Ascending aorta (tissue), 2 donors: ENCODE results near the gene CDC5L. TPM values are rescaled to one million over a fixed set of nuclear protein-coding genes. Genes with fewer than 3 reads are reported as not detected.
A peak's percentile ranks its signal among the peaks of the same experiment; 100 is the strongest.

Experiments used
- DNase-seq, 2 donors: peaks; one replicate each; pipeline ENCODE4 v3.0.0-alpha.2; 2019; ENCODE audit warnings: low spot score in 2 of 2
- H3K27ac ChIP-seq, 2 donors: fragments of 200-600 bp; sonication (generic); one replicate each; pipeline ENCODE4 v1.5.1; 2016 to 2017; ENCODE audit warnings: mild to moderate bottlenecking in 1 of 2
- H3K27me3 ChIP-seq: fragments of 200-600 bp; sonication (generic); one replicate; pipeline ENCODE4 v1.5.1; 2017
- H3K36me3 ChIP-seq, 2 donors: fragments of 200-600 bp; sonication (generic); one replicate each; pipeline ENCODE4 v1.5.1; 2016
- H3K4me1 ChIP-seq, 2 donors: fragments of 200-600 bp; sonication (generic); one replicate each; pipeline ENCODE4 v1.5.1; 2016 to 2017; ENCODE audit warnings: mild to moderate bottlenecking in 1 of 2
- H3K4me3 ChIP-seq, 2 donors: fragments of 200-600 bp; sonication (generic); one replicate each; pipeline ENCODE4 v1.5.1; 2016 to 2017; ENCODE audit warnings: mild to moderate bottlenecking in 1 of 2
- H3K9me3 ChIP-seq, 2 donors: fragments of 200-600 bp; sonication (generic); one replicate each; pipeline ENCODE4 v1.5.1; 2016
- CTCF ChIP-seq, 3 experiments: fragments of 200-600 bp in 2 of 3; fragments of 450-650 bp in 1 of 3; sonication (generic) in 2 of 3; IDR thresholded peaks; one replicate each; pipeline ENCODE4 v1.5.1; 2016 to 2019; ENCODE audit warnings: antibody characterized with exemption in 3 of 3, mild to moderate bottlenecking in 1 of 3, moderate library complexity in 1 of 3
- intact Hi-C: fragments of 100-400 bp; cut with DNase I; formaldehyde crosslinking; loops from one replicate; pipeline ENCODE4 v1.15.1; 2023
- total RNA-seq: library from RNA; depleted of rRNA; stranded (reverse); fragments of >200 nt; gene quantifications from one replicate; pipeline ENCODE4 v1.1.0, GENCODE V29; 2016

CDC5L gene
- total RNA-seq, 1 donor from 2014 or later, result 10.9 TPM

GRCh38 chr6:44377484-44377883 is 10.0 kb upstream of the CDC5L start:
- intact Hi-C loops, result no loop called here
- Histone ChIP-seq H3K4me1 (no peaks in the 10 kb centered on the region), H3K36me3 (no peaks in the 10 kb centered on the region), H3K27ac (no peak overlapping the region), H3K4me3 (no peak overlapping the region), H3K9me3 (no peaks in the 10 kb centered on the region), H3K27me3 (no peaks in the 10 kb centered on the region)
- TF ChIP-seq CTCF (IDR thresholded peaks at IDR 0.05), result no peak
- no peak for DNase-seq

GRCh38 chr6:44377971-44378370 is 9.5 kb upstream of the CDC5L start:
- Histone ChIP-seq H3K27me3 (no peaks in the 10 kb centered on the region), H3K4me1 (no peaks in the 10 kb centered on the region), H3K9me3 (no peaks in the 10 kb centered on the region), H3K4me3 (no peak overlapping the region), H3K36me3 (no peaks in the 10 kb centered on the region), H3K27ac (no peak overlapping the region)
- intact Hi-C loops, result no loop called here
- no peak for TF ChIP-seq CTCF (IDR thresholded peaks at IDR 0.05)
- no peak for DNase-seq

GRCh38 chr6:44381739-44382138 is 5.8 kb upstream of the CDC5L start:
- peak in 1 of 2 donors; percentile 67 for DNase-seq
- H3K9me3 ChIP-seq, result no peaks in the 10 kb centered on the region

GRCh38 chr6:44386364-44386928 is 1.1 kb upstream of the CDC5L start:
- H3K27ac ChIP-seq, result peak overlapping the region; percentile 89 to 91
- DNase-seq, result peak in 1 of 2 donors; percentile 83

More at GRCh38 chr6:44381739-44382138, 5.8 kb upstream of the CDC5L start:
- no peaks in the 10 kb centered on the region for H3K27me3 ChIP-seq
- H3K4me3 ChIP-seq, result no peak overlapping the region
- intact Hi-C loops, result loop anchor here (10.0 kb wide), 1 partner anchor 1943 kb away; no protein-coding TSS in a partner anchor
- H3K36me3 ChIP-seq, result no peaks in the 10 kb centered on the region
- TF ChIP-seq CTCF (IDR thresholded peaks at IDR 0.05), result no peak
- H3K27ac ChIP-seq, result no peak overlapping the region
- H3K4me1 ChIP-seq, result peaks cover 0 to 2% of the 10 kb centered on the region in 2 donors

GRCh38 chr6:44386929-44387345 is 569 bp upstream of the CDC5L start:
- Histone ChIP-seq H3K27ac (peak overlapping the region; percentile 89 to 91), H3K4me3 (peak overlapping the region; percentile 70 to 94), H3K36me3 (peaks cover 0 to 9% of the 10 kb centered on the region in 2 donors), H3K27me3 (no peaks in the 10 kb centered on the region), H3K4me1 (peaks cover 0 to 17% of the 10 kb centered on the region in 2 donors), H3K9me3 (no peaks in the 10 kb centered on the region)
- no peak for TF ChIP-seq CTCF (IDR thresholded peaks at IDR 0.05)
- intact Hi-C loops, result loop anchor here (1.0 to 10.0 kb wide), 6 partner anchors 75 to 1938 kb away; partner anchors contain the start of genes AARS2, GTPBP2, NFKBIE and VEGFA
- no peak for DNase-seq

More at GRCh38 chr6:44386364-44386928, 1.1 kb upstream of the CDC5L start:
- no peaks in the 10 kb centered on the region for H3K9me3 ChIP-seq
- TF ChIP-seq CTCF (IDR thresholded peaks at IDR 0.05), result no peak
- H3K4me3 ChIP-seq, result peak overlapping the region; percentile 70 to 94
- H3K4me1 ChIP-seq, result peaks cover 0 to 17% of the 10 kb centered on the region in 2 donors
- intact Hi-C loops, result loop anchor here (2.0 to 10.0 kb wide), 5 partner anchors 74 to 1938 kb away; partner anchors contain the start of genes AARS2, GTPBP2, NFKBIE and VEGFA
- H3K27me3 ChIP-seq, result no peaks in the 10 kb centered on the region
- H3K36me3 ChIP-seq, result peaks cover 0 to 4% of the 10 kb centered on the region in 2 donors
